Type B pancreatic cell (in vitro differentiated cells): ENCODE data around the gene FRY. TPM values are rescaled to one million over a fixed set of nuclear protein-coding genes. Genes with fewer than 3 reads are reported as not detected.

Experiments used
- DNase-seq: peaks from one replicate; pipeline ENCODE4 v3.0.0; 2021; ENCODE audit warnings: mixed read lengths; ENCODE audit not compliant: unreplicated experiment; ENCODE audit errors: extremely low spot score
- H3K27ac Mint-ChIP-seq: 2 replicates; pipeline ENCODE4 v1.8.0; 2021; ENCODE audit warnings: mild to moderate bottlenecking, mixed read lengths
- H3K27me3 Mint-ChIP-seq: 2 replicates; pipeline ENCODE4 v1.8.0; 2021; ENCODE audit warnings: mixed read lengths
- H3K36me3 Mint-ChIP-seq: 2 replicates; pipeline ENCODE4 v1.8.0; 2021; ENCODE audit warnings: mixed read lengths
- H3K4me1 Mint-ChIP-seq: one replicate; pipeline ENCODE4 v1.8.0; 2021; ENCODE audit warnings: mixed read lengths; ENCODE audit not compliant: unreplicated experiment
- H3K4me3 Mint-ChIP-seq: 2 replicates; pipeline ENCODE4 v1.8.0; 2021; ENCODE audit warnings: mild to moderate bottlenecking, mixed read lengths
- H3K9me3 Mint-ChIP-seq: 2 replicates; pipeline ENCODE4 v1.8.0; 2021; ENCODE audit warnings: mixed read lengths
- CTCF ChIP-seq: fragments of 200-600 bp; sonication (generic); conservative IDR thresholded peaks from 2 replicates; pipeline ENCODE4 v1.5.0; 2021; ENCODE audit warnings: antibody characterized with exemption, mild to moderate bottlenecking
- total RNA-seq: library from RNA; stranded (reverse); gene quantifications from 2 replicates; pipeline ENCODE4 v1.2.1, GENCODE V29; 2021; ENCODE audit warnings: low replicate concordance

FRY gene
- total RNA-seq, 1 donor from 2014 or later: 13.4 TPM

DNA sequence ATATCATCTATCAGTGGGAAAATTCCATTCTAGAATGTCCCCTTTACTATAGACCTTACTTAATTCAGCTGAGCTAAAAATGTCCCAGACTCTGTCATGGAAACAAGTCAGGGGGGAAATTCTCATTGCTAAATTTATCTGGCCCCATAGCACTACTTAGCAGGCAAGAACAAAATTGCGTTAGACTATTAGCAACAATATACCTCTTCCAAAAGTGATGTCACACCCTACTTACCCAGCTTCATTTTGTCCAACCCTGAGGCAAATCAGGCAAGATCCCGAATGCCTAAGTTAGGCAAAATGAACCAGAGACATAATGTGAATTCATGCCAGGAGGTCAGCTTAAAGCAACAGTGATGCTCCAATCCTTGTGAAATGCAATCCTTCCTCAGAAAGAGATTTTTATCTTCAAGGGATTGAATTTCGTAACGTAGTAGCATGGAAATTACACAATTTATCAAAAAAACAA, 93.7 kb downstream of the FRY start:
- no peak for DNase-seq
- H3K9me3 Mint-ChIP-seq: peaks cover 18% of the 10 kb centered on the region
- peaks cover 27% of the 10 kb centered on the region for H3K36me3 Mint-ChIP-seq
- no peaks in the 10 kb centered on the region for H3K27me3 Mint-ChIP-seq
- H3K27ac Mint-ChIP-seq: no peak overlapping the region
- TF ChIP-seq CTCF: no peak
- H3K4me3 Mint-ChIP-seq: no peak overlapping the region
- no peaks in the 10 kb centered on the region for H3K4me1 Mint-ChIP-seq

- Mint-ChIP-seq H3K36me3 (peaks cover 27% of the 10 kb centered on the region), H3K27me3 (no peaks in the 10 kb centered on the region), H3K9me3 (peaks cover 18% of the 10 kb centered on the region), H3K27ac (no peak overlapping the region), H3K4me3 (no peak overlapping the region), H3K4me1 (no peaks in the 10 kb centered on the region)
- no peak for TF ChIP-seq CTCF
- DNase-seq: no peak
Measured at GRCh38 chr13:32125751-32126150, 94.2 kb downstream of the FRY start.

DNA sequence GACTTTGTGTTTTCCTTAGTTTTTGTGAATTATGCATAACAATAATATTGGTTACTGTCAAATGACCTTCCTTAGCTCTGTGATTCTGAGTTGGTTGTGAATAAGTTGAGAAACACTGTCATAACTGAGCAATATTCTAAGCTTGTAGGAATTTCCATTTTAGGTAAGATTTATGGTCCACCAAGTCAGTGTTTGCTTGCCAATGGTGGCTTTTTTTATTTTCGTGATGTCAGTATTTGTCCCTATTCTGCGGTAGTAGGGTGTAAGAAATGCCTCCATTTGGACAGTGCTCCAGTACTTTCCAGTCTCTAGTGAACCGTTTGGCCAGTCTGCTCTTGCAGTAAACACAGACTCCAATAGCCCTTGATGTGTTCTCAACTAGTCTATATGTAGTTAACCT, 94.7 kb downstream of the FRY start:
- DNase-seq: no peak
- Mint-ChIP-seq H3K4me3 (no peak overlapping the region), H3K9me3 (peaks cover 15% of the 10 kb centered on the region), H3K4me1 (no peaks in the 10 kb centered on the region), H3K27me3 (no peaks in the 10 kb centered on the region), H3K36me3 (peaks cover 23% of the 10 kb centered on the region), H3K27ac (no peak overlapping the region)
- TF ChIP-seq CTCF: no peak

DNA sequence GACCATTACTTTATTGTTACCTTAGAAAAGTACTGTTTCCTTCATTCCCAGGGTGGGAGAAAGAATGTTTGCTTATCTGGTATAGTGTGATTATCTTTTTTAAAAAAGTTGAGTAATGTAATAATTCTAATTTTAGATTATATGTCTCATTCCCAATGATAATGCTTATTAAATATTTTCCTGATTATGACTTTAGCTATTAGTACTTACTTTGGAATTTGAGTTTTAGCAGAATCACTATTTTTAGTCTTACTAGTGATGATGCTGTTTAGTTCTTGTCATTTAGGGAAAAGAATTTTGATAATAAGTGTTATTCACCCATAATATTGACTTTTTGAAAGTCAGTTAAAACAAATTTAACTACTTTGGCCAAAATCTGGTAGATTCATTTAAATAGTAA, 95.2 kb downstream of the FRY start:
- Mint-ChIP-seq H3K4me3 (no peak overlapping the region), H3K4me1 (no peaks in the 10 kb centered on the region), H3K9me3 (peaks cover 10% of the 10 kb centered on the region), H3K36me3 (peaks cover 24% of the 10 kb centered on the region), H3K27me3 (no peaks in the 10 kb centered on the region), H3K27ac (no peak overlapping the region)
- no peak for TF ChIP-seq CTCF
- no peak for DNase-seq

GRCh38 chr13:32127691-32128090, 96.1 kb downstream of the FRY start:
- peaks cover 3% of the 10 kb centered on the region for H3K9me3 Mint-ChIP-seq
- no peaks in the 10 kb centered on the region for H3K27me3 Mint-ChIP-seq
- no peak for DNase-seq
- no peak for TF ChIP-seq CTCF
- H3K27ac Mint-ChIP-seq: no peak overlapping the region
- no peak overlapping the region for H3K4me3 Mint-ChIP-seq
- H3K36me3 Mint-ChIP-seq: peaks cover 19% of the 10 kb centered on the region
- H3K4me1 Mint-ChIP-seq: no peaks in the 10 kb centered on the region
